DMS114 treated with DMSO at 0.1 percent for 48 hours (cell line): ENCODE results near the gene CTNND2.

Source experiments
- DNase-seq: peaks from one replicate; lab custom pipeline; 2025; ENCODE audit not compliant: unreplicated experiment; lab: John Stamatoyannopoulos, UW

The CTNND2 gene

DNA sequence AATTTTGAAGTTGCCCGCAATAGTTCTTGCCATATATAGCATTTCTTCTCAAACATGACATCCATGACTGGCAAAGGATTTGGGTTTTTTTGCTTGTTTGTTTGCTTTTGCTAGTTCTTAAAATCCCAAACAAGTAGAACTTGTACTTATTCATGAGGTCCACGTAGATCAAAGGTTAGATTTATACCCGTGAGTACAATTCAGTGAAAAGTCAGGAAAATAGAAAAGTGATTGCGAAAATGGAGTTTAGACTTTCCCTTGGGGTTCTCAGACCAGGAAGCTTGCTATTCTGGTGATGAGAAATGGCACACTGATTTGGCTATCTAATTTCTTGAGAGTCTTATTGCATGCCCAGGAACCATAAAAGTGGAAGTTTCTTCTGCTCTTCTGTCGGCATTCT is 304.7 kb downstream of the CTNND2 start:
- DNase-seq: no peak

DNA sequence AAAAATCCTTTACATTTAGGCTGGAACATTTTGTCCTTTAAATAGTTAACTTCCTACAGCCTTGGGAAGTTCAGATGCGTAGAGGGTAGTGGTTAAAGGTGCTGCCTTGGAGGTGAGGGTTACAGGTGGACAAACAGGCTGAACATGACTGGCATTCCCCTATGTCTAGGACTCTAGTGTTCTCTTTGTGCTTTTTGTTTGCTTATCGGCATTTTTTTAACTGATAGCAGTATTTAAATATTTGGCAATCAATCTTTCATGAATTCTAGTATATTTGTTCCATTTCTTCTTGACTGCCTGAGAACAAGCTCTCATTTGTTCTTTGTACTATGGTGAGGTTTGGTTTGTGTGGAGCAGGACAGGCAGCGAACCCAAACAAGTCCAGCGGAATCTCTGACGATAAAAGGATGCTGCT is 307.6 kb downstream of the CTNND2 start:
- DNase-seq: no peak

DNA sequence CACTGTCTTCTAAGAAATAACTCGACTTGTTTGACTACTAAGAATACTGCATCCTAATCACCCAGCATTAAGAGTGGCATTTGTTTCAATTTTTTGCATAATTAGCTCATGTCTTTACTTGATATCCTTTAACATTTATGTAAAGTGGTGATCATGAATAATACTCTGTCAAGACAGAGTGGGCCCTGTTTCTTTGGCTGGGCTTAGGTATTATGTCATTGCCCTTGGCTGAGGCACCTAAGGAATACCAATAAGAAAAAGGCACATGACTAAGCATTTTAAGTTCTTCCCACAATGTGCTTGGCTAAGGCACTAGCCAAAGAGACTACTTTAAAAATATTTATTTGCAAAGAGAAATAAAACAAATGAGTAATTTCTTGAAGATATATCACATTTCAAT is 308.1 kb downstream of the CTNND2 start:
- DNase-seq: no peak

DNA sequence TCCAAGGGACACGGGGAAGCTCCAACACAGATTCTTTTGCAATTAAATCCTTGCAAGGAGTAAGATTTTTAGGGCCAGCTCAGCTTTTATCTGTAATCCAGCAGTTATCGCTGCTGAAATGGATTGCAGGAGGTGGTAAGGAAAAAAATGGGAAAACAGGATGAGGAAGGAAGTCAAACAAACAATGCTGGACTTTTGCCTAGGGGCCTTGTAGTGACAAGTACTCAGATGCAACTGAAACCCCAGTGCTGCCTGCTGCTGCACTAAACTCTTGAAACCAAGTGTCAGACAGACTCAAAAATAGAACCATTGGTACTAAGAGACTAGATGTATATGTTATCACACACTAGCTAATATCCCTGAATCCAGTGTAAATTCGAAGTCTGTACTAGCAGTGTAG is 309.2 kb downstream of the CTNND2 start:
- DNase-seq: no peak

DNA sequence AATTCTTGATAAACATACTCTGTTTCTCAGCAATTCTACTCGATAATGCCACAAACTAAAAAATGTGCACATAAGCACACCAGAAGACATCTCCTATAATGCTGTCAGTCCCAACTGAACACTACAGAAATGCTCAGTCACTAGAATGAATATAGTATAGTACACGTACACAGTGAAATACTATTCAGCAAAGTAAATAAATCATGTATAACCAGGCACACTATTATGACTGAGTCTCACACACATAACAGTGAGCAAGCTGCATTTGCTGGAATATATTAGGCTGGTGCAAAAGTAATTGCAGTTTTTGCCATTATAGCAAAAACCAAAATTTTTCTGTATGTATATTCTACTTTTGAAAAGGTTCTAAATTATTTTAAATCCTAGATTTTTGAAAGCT is 310.2 kb downstream of the CTNND2 start:
- no peak for DNase-seq

DNA sequence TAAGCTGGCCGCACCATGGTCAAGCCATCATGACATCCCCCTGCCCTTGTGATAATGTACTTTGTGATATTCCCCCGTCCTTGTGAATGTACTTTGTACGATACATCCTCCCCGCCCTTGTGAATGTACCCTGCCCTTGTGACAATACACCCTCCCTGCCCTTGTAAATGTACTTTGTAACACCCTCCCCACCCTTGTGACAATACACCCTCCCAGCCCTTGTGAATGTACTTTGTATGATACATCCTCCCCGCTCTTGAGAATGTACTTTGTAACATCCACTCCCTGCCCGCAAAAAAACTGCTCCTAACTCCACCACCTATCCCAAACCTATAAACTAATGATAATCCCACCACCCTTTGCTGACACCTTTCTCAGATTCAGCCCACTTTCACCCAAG is 313.8 kb downstream of the CTNND2 start:
- no peak for DNase-seq

DNA sequence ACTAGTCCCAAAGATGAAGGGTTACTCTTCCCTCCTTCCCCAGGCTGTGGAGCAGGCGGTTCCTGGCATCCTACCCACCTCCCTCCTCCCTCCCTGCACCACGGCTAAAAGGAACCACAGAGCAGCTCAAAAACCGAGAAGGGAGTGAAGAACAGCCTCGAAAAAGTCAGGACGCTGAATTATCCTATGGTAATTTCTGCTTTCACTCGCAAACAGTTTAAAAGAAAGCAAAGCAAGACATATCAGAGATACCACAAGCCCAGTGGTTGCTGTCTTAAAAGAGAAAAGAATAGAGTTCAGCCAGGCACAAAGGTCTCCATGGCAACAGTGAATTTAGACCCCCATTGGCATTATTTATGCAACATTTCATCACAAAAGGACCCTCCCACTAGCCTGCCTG is 315.4 kb downstream of the CTNND2 start:
- no peak for DNase-seq

DNA sequence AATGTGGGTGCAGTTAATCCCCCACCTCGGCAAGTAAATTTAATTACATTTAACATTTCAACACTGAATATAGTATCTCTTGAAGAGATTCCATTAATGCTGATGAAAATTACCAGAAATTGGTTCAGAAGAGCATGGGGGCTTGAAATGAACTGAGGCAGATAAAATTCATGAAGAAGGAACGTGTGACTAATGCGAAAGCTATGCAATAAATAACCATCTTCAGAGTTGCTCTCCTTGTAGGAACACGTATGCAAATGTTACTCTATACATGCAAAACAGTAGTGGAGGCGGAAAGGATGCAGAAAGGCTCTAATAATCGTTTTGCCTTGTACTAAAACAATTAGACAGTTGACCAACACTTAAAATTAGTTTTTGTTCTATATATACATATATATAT is 320.2 kb downstream of the CTNND2 start:
- DNase-seq: no peak

DNA sequence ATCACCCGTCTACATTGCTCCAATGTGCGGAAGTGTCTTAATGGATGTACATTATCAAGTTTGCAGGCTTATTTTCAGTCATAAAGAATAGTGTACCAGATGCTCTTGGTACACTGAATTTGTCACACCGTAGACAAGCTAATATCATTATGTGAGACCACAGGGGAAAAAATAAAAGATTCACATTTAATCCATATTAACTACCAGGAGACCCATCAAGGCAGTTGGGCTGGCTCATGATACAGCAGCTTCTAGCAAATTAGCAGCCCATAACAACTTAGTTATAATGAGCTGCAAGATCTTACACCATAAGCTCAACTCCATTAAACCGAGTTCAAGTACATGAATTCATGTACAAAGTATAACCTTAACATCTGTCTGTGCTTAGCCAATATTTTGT is 324.9 kb downstream of the CTNND2 start:
- no peak for DNase-seq

DNA sequence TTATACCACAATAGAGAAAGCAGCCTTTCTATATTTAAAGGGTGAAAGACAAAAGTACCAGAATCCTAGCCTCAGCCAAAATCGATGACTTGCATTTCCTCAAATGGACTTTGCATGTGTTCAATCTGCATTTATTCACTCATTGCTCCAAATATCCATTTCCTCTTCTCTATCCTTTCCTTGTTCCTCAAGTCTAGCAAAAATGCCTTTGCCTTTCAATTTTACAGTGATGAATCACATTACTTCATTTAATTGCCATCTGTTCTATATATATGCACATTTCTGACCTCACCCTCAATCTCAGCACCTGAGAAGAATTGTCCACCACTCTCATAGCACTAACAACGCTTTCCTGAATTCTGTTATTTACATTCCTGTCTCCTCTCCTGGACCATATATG is 329.5 kb downstream of the CTNND2 start:
- no peak for DNase-seq

DNA sequence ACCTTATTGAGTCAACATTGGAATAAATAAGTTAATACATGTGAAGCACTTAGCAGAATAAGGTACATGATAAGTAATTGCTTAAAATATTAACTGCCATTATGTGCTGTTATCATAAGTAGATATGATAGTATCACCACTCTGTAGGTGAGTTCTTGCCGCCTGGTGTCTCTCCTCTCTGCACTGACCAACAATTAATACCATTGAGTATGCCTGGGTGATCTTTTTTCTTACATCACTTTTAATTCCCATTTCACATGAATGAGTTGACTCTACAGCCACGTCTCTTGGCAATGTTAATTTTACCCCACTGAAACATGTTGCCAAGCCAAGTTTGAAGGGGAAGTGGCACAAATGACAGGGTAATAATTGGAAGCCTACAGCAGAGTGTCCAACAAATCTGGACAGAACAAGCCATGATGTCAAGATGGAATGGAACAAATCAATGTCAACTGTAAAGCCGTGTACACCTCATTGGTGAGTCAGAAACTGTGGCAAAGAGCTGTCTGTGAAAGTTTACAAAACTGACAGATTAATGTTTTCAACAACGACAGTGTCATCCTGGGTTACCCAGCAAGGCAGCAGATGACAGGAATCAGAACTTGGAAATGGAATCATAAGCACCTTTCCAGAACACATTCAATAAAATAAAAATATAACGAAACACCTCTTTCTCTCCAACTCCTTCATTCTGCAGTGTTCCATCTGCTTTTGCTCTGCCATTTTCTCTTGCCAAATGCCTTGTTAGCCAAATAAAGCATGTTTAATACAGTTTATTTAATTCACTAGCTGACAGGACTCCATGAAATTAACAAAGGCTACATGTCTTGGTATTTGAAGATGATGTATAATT is 330.9 kb downstream of the CTNND2 start:
- DNase-seq: no peak

DNA sequence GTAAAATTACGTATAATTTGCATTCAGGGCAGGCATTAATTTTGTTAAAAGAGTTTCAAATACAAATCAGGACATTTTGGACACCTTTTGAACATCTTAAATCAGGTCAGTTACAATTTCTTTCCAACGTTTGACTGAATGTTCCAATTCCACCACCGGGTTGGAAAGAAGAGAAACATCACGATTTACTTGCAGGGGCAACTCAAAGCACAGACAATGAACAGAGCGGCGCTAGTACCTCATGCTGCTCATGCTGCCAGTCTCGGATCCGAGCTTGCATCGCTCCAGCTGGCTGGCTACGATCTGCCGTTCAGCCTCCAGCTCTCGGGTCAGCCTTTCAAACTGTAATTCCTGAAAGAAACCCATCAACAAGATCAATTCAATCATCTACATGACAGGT is 339.5 kb downstream of the CTNND2 start:
- DNase-seq: no peak

DNA sequence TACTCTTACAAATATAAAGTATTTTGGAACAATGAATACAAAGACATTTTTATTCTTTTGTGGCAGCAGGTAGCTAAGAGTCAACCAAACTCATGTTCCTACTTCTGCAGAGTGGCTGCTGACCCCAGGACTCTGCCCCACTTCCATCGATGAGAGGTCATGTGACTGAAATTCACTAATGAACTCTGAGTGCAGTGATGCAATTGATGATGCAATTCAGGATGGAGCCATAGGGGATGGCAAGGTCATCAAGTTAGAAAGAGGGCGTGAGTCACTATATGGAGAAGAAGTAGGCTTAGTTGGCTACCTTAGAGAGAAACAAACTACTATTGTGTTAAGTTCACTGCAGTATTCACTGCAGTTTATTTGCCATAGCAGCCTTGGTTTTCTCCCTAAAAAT is 340.4 kb downstream of the CTNND2 start:
- no peak for DNase-seq

DNA sequence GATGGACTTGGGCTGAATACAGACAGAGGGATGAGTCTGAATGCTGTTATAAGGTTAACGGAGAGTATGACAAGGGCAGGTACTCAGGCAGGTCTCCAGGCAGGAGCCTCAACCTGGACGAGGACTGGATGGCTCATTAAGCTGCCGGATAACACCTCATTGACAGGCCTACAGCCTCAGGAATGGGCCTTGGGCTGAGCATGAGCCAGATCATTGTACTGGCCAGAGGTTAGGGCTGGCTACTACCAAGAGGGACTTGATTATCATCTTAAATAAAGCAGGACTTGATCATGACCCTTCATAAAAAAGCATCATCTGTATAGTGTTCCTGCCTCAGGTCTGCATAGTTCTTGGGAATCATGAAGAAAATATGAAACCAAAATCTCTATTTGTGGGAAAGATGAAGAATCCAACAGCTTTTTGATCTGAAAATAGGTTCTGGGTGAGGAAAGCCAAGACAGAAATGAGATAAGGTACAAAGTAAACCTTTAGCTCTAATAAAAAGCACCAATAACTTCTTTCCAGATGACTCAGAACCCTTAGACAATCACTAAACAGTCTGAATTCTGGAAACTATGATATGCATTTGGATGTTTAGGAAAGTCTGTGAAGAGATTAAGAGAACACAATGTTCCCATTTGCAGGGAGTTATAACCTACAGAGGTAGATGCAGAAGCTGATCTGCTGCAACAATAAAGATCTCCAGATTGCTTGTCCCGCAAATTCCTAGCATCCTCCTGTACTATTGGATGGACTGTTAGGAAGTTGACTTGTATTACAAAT is 343.1 kb downstream of the CTNND2 start:
- no peak for DNase-seq

DNA sequence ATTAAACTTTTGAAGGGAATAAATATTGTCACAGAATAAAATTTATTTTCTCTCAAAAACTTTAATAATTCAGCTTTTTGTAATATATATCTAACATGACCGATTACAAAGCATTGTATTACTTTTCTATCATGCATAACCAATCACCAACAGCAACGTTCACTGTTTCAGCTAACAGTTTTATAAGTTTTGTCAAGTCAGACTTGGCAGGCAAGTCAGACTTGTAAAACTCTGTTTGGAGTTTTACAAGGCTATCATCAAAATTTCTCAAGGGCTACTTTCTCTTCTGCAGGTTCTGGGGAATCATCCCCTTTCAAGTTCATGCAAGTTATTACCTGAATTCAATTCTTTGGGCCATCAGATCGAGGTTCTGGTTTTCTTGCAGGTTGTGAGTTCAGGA is 347.2 kb downstream of the CTNND2 start:
- no peak for DNase-seq

DNA sequence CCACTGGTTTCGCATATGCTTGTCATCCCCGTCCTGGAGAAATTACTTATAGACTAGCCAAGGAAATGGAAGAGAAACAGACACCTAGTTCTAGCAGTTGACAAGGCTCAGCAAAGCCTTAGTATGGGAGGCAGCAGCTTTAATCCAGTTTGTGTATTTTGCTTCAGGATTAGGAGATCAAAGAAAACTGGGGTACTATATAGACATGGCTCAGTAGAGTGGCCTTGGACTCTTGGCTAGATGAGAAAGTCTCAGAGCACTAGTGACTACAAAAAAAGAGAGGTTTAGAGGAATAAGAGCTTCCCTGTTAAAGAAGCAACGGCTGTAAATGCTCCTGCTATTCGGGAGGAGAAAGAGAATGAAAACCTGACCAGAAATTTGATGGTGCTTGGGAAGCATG is 349.1 kb downstream of the CTNND2 start:
- no peak for DNase-seq

DNA sequence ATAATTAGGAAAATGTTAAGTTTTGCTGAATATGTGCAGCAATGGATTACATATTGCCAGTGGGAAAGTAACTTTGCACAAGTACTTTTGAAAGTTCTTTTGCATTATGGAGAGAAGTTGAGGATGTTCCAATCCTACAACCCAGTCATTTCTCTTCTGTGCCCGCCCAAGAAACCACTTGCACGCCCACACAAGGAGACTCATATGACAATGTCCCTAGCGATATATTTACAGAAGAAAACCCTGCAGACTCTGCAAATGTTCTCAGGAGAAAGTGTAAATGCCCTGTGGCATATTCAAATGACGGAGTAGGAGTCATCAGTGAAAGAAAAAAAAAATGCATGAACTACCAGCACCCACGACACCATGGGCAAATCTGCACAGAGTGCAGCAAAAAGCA is 356.5 kb downstream of the CTNND2 start:
- DNase-seq: no peak

DNA sequence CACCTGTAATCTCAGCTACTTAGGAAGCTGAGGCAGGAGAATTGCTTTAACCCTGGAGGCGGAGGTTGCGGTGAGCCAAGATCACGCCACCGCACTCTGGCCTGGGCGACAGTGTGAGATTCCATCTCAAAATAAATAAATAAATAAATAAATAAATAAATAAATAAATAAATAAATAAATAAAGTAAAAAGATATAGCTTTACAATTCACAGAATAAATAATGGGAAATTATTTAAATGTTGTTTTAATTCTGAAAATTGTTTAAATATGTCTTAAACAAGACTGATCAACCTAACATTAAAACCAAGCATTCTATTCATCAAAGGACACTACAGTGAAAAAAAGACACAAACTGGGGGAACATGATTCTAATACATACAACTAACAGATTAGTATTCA is 357.1 kb downstream of the CTNND2 start:
- DNase-seq: no peak

DNA sequence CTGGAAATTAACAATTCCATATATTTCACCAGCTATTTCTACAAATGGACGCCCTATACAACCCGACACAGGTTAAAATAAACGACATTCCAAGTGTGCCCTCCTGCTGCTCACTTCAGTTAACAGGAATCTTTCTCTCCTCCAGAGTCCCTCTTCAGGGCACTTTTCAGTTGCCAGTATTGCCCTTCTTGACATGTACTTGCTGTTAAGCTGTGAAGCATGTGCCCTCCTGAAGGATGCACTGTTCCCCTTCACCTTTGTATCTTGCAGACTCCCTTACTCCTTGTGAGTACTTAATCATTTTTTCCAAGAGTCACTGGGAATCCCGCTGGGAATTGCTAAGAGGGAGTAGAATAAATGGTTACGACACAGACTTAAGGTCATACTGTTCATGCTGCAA is 364.1 kb downstream of the CTNND2 start:
- no peak for DNase-seq

DNA sequence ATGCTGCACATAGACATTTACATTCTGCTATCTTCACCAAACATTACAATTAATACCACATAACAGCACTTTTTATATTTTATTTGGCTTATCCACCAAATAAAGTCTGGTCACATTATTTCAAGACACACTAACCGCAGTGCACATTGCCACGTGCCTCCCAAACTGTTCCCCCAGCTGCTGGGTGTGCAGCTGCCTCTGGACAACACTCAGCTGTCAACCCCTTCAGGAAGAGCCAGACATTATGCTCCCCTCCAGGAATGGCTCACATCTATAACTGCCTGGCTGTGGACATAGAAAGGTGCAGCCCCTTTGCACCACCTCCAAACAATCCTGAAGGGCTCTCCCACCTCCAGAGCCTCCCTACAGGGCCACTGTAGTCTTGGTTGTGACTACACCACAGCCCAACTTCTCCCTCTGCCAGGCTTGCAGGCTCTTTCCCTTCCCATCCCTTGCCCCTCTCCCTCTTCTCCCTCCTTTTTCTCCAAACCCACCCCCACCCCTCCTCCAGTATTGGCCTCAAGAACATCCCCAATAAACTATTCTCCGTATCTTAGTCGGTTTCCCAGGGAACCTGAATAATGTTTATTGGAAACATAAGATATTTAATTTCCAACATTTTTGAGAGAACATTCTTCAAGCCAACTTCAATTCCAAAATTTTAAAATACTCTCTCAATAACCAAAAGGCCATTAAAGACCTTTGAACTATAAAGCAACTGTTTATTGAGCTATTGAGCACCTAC is 372.3 kb downstream of the CTNND2 start:
- DNase-seq: no peak

DNA sequence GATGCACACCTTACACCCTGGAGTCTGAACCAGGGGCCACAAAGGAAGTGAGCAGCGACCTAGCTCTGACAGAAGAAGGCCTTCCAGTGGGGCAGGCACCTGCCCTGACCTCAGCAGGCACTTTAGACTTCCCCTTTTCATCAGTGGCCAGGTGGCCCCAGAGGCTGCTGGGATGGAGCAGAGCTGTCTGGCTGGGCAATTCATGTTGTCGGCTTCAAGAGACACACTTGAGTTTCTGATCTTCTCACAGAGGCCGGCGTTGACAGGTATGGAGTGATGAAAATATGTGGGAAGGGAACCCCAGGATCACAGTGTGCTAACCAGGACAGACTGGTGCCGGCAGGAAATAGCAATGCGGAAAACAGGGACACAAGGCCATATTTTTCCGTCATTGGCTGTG is 375.5 kb downstream of the CTNND2 start:
- no peak for DNase-seq
